NCI-H69 (cell line): ENCODE data around the gene USP2.

Source experiments
- DNase-seq: peaks from one replicate; lab custom pipeline; 2025; lab: John Stamatoyannopoulos, UW

Gene USP2

DNA sequence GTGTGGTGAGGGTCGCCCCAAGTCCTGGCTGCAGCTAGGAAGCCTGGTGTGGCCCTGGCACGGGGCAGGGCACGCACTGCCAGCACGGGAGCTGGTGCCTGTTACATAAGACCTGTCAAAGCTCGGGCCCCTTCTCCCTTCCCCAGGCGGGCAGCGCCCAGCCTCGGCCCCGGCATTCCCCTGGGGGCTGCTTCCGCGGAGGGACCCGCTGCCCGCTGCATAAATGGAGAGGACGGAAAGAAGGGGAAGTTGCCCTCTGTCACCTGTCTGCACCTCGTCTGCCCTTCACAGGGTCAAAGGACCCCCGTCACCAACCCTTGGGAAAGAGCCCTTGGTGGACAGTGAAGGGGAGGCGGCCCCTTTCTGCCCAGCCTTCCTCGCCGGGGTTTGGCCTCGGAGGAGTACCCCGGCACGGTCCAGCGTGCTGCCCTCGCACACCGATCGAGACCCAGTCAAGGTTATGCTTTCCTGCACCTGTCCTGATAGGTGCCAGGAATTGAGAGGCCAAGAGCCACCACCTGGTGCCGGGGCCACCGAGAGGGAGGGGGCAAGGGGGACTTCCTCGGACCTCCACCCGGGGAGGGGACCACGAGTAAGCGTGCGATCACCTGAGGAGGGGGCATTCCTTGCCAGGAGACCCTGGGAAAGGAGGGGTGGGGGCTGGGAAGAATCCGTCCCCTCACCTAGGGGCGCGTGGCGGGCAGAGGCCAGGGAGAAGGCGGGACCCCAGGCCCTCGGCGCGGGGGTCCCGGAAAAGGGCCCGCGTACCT lies 18.2 kb downstream of the USP2 start:
- DNase-seq = no peak

DNA sequence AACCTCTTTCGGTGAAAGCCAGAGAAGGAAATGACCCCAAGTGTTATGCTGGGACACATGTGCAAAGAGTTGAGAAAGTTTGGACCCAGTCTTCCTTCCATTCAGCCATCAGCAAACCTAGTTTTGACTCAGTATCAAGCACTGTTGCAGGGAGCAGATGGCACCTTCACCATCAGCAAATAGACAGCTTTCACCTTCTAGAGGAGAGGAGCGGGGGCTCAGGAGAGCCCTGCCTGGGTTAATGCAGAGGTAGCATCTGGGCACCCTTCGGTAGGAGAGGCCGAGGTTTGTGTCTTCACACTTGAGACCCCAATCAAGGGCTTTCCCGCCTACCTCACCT lies 18.8 kb downstream of the USP2 start:
- DNase-seq = peak; percentile 60

DNA sequence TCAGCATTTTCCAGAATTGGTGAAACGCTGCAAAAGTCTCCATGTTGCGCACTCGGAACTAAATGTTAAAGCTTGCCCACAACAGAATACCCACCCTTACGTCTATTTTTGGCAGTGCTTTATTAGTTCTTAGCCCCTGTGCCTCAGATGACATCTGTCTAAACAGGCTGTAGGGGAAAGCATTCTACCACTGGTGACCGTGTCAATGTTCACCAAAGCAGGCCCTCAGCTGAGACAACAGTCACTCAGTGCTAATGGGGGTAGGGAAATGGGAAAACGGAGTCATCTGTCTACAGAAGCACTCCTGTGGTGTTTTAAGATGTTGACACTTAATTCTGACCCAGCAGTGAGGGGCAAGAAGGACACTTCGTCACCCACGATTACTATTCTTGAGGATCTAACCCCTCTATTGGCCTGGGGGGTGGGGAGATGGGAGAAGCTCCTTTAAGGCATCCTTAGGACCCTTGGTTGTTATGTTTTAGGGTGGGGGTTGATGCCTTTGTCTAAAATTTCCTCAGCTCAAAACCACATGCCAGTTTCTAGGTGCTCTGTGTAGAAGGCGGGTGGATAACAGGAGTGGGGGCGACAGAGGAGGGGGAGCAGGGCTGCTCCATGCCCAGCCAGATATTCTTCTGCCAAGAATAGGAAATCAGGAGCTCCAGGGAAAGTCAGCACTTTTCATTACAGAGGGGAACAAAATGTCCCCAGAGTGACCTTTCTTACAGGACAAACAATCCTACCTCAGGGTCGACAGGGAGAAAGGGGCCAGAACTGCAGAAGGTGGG lies 19.4 kb downstream of the USP2 start:
- DNase-seq = peak; percentile 32

DNA sequence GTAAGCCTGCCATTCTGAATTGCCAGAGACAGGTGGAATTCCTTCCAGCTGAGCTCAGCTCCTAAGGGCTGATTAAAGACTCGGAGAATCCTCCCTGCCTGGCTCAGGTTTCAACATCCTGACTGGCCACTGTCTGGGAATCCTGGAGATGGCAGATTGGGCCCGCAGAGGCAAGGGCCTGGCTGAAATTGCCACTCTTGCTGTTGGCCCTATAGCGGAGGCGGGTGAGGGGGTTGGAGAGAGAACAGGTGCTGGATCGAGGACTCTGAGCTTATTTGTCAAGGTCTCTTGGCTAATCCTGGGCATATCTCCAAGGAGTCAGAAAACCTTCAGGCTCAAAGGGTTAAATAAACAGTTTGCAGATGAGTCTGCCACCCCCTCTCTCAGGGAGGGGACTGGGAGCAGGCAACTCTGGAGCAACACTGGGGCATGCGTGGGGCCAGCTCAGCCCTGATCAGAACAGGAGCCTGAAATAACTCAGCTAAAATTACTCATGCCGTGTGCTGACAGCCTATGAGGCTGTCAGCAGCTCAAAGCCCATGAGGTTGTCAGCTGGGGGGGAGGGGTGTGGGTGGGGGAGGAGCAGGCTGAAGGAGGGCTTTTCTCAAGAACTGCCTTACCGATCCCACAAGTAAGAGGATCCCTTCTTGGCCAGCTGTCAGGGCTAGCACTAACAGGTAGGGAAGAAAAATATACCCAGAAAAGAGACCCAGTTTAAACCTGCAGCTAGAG lies 20.3 kb downstream of the USP2 start:
- peak; percentile 91 for DNase-seq

DNA sequence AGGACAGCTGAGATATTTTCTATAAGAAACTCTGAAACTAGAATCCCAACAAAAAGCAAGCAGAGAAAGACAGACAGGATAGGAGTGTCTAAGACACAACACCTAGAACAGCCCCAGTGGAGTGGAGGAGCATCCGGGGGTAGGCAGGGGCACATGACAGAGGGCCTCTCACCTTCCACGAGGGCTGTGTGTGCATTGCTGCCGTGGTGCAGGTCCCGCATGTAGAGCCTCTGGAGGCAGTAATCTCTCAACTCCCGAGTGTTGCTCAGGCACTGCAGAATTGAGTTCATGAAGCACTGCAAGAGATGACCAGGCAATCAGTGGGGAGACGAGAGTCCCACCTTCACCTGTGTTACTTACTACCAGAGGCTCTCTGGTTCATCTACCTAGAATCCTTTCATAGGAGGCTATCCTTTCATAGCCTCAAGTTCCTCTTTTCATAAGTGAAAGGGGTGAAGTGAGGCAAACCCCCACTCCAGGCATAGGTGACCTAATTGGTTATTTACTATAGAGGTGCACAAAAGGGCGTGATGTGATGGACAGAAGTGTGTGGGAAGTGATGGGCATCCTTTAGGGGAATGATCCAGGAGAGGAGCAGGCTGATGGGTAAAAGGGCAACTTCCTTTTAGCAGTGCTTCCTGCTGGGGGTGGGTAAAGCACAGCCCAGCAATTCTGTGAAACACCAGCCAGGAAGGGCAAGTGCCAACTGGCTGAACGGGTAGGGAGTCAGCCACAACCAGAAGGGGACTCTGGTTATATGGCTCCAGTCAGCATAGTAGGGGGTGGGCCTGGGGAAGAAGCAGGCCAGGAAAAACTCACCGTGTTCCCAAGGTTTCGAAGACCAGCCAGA lies 21.9 kb downstream of the USP2 start:
- DNase-seq = no peak

DNA sequence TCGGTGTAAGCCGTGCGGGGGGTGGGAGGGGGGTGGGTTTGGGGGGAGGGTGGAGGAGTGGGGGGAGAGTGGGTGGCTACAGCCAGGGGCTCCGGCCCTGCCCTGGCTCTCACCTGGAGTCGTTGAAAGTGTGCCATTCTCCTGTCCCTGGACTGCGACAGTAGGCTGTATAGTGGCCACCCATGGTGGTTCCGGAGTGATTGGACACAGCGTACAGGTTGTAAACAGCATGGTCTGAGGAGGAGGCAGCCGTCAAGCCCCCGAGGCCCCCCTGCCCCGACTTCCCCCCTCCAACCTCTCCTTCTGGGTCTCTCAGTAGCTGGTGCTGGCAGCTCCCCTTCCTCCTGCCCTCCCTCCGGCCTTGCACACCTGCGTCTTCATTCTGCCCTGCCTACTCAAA lies 24.4 kb downstream of the USP2 start:
- no peak for DNase-seq

- peak; percentile 82 for DNase-seq
These were observed 25.0 kb downstream of the USP2 start for GRCh38 chr11:119356349-119357031.

GRCh38 chr11:119355091-119355843 lies 26.2 kb downstream of the USP2 start:
- DNase-seq = no peak

- DNase-seq = peak; percentile 96
These were observed 28.6 kb downstream of the USP2 start for GRCh38 chr11:119352857-119353260.

GRCh38 chr11:119351232-119351631 lies 30.3 kb downstream of the USP2 start:
- no peak for DNase-seq

DNA sequence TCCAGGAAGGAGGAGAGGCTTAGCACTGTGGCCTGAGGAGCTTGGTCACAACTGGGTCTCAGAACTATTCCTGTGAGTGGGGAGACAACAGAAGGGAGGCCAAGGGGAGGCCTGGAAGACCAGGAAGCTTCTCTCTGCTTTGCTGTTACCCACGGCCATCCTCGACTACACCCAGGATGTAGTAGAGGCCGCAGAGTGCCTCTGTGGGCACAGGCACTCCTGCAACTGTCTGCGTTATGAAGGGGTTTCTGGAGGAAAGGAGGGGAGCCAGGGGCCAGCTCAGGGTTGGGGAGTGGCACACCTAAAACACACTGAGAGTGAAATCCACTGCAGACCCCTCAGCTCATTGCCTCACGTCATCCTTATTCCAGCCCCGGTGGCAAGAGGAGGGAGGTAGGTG lies 31.2 kb downstream of the USP2 start:
- no peak for DNase-seq

- peak; percentile 18 for DNase-seq
These were observed 33.4 kb downstream of the USP2 start for GRCh38 chr11:119347940-119348605.

DNA sequence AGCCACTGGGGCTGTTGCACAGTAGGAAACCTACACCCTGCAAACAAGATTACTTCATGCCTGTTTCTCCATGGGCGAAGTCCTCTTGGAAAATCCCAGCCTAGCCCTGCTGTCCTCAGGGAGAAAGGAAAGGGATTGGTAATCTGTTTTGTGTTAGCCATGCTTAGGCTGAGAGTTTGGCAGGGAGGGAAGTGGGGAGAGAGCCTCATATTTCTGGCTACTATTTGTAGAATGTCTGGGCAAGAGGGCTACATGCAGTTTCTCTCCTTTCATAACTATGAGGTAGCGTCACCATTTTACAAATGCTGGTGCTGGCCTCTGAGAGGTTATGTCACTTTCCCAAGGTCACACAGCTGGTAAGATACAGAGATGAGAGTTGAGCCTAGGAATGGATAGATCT lies 34.2 kb downstream of the USP2 start:
- no peak for DNase-seq

DNA sequence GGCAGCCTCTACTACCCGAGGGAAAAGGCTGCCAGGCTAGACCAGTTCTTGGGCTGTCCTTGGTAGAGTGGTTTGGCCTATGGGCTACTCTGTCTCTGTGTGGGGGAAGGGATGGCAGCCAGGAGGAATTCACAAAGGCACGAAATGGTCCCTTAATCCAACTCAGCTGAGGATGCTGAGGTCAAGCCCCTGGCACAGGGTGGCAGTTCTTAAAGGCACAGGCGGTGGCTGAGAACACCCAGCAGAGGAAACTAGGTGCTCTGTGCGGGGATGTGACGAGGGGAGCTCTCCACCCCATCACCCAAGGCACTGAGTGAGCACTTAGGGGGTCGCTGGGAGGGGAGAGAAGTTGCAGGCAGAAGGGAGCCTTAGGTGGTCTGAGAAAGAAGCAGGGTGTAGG lies 34.9 kb downstream of the USP2 start, which contains the start of gene MFRP:
TSS of gene MFRP (minus strand) at position 101 of the 400 bp plus-strand sequence. CDS start 192 bp downstream, outside the sequence.
- DNase-seq = no peak

- DNase-seq = no peak
These were observed 35.8 kb downstream of the USP2 start for GRCh38 chr11:119345685-119346084.

- no peak for DNase-seq
These were observed 37.0 kb downstream of the USP2 start for GRCh38 chr11:119344291-119345010.

GRCh38 chr11:119343726-119344125 lies 37.8 kb downstream of the USP2 start:
- no peak for DNase-seq

DNA sequence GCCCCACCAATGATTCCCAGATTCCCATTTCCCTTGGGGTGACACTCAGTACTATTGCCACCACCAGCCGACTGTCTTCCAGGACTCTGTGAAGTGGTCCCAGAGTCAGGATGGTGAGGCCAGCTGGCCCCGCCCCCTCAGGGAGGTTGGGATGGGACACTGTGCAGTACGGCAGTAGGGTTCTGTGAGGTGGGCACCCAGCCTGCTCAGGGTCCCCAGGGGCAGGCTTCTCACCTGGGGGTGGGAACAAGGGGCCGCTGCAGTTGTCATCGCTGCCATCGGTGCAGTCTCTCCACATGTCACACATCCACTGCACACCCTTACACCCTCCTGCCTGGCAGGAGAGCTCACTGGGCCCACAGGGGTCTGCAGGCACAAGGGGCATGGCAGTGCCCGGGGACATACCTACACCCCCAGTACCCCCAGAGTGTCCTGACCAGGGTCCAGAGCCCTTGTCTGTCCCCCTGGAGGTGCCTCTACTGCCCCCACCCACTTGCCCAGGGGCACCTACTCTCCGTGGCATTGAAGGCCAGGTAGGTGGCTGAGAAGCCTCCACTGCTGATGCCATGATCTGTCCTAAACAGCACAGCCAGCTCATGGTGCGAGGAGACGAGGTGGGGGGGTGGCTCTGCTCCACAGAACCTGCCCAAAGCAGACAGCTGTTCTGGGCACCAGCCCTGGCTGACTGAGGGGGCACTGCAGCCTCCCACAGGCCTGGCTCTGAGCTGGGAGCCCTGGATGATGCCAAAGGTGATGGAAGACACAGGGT lies 38.9 kb downstream of the USP2 start:
- no peak for DNase-seq

DNA sequence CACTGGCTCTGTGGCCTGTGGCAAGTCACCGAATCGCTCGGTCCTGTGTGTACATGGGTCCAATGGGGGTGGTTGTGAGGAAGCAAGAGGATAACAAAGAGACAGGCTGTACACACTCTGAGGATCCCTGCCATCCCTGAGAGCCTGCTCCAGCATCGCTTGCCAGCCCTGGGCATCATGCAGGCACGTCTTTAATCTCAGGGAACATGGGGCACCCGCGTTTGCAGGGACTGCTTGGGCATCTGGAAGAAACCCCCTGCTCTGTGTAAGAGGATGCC lies 39.5 kb downstream of the USP2 start:
- no peak for DNase-seq
